ENCODE results near the gene OTOF. TPM values are rescaled to one million over a fixed set of nuclear protein-coding genes. Genes with fewer than 3 reads are reported as not detected.

The OTOF gene
- total and polyA plus RNA-seq, 2 donors (not counting 3 experiments of a cell fraction or from before 2014, with no cell fraction given): 0.06 to 0.22 TPM

GRCh38 chr2:26463244-26464192 is 14.4 kb downstream of the OTOF start:
- no TSS peak for BruUV-seq (replicated peaks)
- H3K36me3 ChIP-seq (ENCODE audit: control insufficient read depth in 2 of 2, extremely low read depth in 1 of 2, insufficient read depth in 2 of 2, low read length in 2 of 2): no peaks in the 10 kb centered on the region
- FAIRE-seq (no peak), DNase-seq (ENCODE audit: low read depth, low spot score) (no peak)
- ChIA-PET POLR2A (no interaction called here), CTCF (no interaction called here)
- H3K27me3 ChIP-seq (ENCODE audit: control insufficient read depth in 2 of 2, insufficient read depth in 2 of 2, low read length in 2 of 2): no peaks in the 10 kb centered on the region
- H3K27ac ChIP-seq (ENCODE audit: insufficient read depth, low read depth, low read length): no peak overlapping the region
- H3K4me2 ChIP-seq (ENCODE audit: insufficient read depth, low read length): no peak overlapping the region
- no peaks in the 10 kb centered on the region for H3K4me1 ChIP-seq (ENCODE audit: control insufficient read depth, extremely low read depth, insufficient read depth, low read length)
- H3K4me3 ChIP-seq (replicated peaks in 1 of 3; ENCODE audit: insufficient read depth in 1 of 3, low read depth in 1 of 3, low read length in 3 of 3): no peak overlapping the region
- no peak for TF ChIP-seq JUN (IDR thresholded peaks at IDR 0.05; ENCODE audit: borderline replicate concordance, insufficient read depth, insufficient read length, low read depth)
- no peak for TF ChIP-seq GATA2 (IDR thresholded peaks at IDR 0.05; ENCODE audit: insufficient read depth, insufficient read length, low read depth, low read length)
- no peak for TF ChIP-seq MYC (IDR thresholded peaks at IDR 0.05; ENCODE audit: low read depth, low read length)
- TF ChIP-seq POLR2A (IDR thresholded peaks at IDR 0.05; ENCODE audit: low read depth, low read length): no peak
- no peak for TF ChIP-seq CTCF (IDR thresholded peaks at IDR 0.05; ENCODE audit: extremely low read depth in 1 of 2, insufficient read depth in 1 of 2, low read depth in 1 of 2, low read length in 2 of 2)
- TF ChIP-seq EZH2 (IDR thresholded peaks at IDR 0.05; ENCODE audit: borderline replicate concordance, low read depth, low read length, severe bottlenecking): no peak
- TF ChIP-seq MAX (IDR thresholded peaks at IDR 0.05; ENCODE audit: insufficient read depth, insufficient read length): no peak
- TF ChIP-seq FOS (IDR thresholded peaks at IDR 0.05; ENCODE audit: borderline replicate concordance, insufficient read depth, low read length): no peak
- TF ChIP-seq POLR2AphosphoS5 (IDR thresholded peaks at IDR 0.05; ENCODE audit: insufficient read depth, low read depth, low read length): no peak
- H3K9ac ChIP-seq (replicated peaks; ENCODE audit: extremely low read depth, insufficient read depth, low read length): no peak overlapping the region
- dilution Hi-C loops (cut with MboI; ENCODE audit: extremely low pct_ligation_motif_present, low sequenced_read_pairs): no loop called here
- intact Hi-C loops (cut with micrococcal nuclease): no loop called here
- H3K9me1 ChIP-seq (replicated peaks; ENCODE audit: control insufficient read depth, extremely low read depth, insufficient read depth, low read length): no peaks in the 10 kb centered on the region
- no peaks in the 10 kb centered on the region for H3K79me2 ChIP-seq (ENCODE audit: control insufficient read depth, insufficient read depth, low read length)
- no peaks in the 10 kb centered on the region for H3K9me3 ChIP-seq (replicated peaks; ENCODE audit: control insufficient read depth, insufficient read depth, low read length)
- no peaks in the 10 kb centered on the region for H4K20me1 ChIP-seq (replicated peaks; ENCODE audit: control insufficient read depth, extremely low read depth, insufficient read depth, low read length)
- H2AFZ ChIP-seq (ENCODE audit: low read depth, low read length): no peak overlapping the region

All from endothelial cell of umbilical vein (primary cell).